HG02973 (cell line): ENCODE measurements around the gene WBP2.
"Not testable (repeated sequence)": the region's sequence is repeated elsewhere in the genome, so short reads cannot be mapped to it uniquely, and the experiment has no call there.

Experiments used
- ATAC-seq: cut with Tn5 transposase; IDR thresholded peaks from one replicate; pipeline ENCODE4 v1.9.1; 2021; ENCODE audit warnings: moderate library complexity; ENCODE audit not compliant: unreplicated experiment

WBP2 gene

DNA sequence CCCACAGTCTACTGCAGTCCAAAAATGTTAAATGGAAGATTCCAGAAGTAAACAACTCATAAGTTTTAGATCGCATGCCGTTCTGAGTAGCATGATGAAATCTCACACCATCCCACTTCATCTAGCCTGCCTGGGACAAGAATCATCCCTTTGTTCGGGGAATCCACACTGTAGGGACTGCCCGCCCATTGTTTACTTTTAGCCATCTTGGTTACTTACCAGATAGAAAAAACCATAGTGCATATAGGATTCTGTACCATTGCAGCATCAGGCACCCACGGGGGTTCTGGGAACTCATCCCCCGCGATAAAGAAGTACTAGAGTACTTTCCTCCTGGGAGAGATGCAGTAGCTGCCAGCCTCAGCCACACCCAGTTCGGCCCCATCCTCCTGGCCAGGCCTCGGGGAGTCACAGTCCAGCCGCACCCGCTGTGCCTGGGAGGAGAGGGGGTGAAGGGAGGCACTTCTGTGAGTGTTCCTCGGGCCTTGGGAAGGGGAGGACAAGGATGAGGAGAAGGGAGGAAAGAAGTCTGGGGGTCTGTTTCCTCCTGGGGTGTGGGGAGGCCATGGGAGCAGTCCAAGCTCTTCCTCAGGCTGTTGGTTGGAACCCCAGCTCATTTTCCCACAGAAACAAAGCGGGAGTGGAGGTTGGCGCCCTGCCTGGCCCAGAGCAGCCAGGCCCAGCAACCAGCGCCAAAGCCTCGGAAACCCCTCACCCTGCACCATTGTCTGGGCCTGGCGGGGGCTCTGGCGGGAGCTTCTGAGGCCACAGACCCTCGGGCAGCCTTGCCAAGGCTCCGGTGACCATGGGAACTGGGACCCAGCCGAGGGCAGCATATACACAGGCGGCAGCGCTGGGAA lies 14.4 kb upstream of the WBP2 start:
- ATAC-seq, result no peak

DNA sequence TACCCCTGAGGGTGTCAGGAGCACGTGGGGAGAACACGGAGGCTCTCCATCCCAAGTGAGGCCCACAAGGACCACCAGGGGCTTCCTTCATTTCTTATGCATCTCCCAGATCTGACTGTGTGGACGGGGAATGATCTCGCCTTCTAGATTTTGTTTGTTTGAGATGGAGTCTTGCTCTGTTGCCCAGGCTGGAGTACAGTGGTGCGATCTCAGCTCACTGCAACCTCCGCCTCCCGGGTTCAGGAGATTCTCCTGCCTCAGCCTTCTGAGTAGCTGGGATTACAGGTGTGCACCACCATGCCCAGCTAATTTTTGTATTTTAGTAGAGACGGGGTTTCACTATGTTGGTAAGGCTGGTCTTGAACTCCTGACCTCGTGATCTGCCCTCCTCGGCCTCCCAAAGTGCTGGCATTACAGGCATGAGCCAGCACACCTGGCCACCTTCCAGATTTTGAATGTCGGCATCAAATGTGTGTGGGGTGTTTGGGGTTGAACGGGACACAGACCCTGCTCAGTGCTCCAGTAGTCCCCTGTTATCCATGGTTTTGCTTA lies 13.7 kb upstream of the WBP2 start:
- ATAC-seq, result not testable (repeated sequence)

DNA sequence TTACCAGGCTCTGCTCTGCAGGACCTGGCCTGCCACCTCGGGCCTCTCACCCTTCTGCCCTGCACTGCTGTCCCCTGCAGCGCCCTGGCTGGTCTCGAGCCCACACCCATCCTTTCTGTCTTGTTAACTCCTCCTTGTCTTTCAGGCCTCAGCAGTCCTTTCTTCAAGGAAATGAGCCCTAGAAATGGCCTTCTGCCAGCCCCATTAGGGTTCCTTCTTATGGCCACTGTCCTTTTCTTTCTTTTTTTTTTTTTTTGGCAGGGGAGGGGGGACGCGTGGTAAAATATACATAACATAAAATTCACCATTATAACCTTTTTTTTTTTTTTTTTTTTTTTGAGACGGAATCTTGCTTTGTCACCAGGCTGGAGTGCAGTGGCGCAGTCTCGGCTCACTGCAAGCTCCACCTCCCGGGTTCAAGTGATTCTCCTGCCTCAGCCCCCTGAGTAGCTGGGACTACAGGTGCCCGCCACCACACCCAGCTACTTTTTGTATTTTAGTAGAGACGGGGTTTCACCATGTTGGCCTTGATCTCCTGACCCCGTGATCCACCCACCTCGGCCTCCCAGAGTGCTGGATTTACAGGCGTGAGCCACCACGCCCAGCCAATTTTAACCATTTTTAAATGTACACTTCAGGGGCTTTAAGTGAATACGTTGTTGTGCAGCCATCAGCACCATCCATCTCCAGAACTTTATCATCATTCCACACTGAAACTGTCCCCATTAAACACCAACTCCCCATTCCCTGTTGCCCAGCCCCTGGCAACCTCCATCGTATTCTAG lies 10.5 kb upstream of the WBP2 start:
- ATAC-seq, result not testable (repeated sequence)

DNA sequence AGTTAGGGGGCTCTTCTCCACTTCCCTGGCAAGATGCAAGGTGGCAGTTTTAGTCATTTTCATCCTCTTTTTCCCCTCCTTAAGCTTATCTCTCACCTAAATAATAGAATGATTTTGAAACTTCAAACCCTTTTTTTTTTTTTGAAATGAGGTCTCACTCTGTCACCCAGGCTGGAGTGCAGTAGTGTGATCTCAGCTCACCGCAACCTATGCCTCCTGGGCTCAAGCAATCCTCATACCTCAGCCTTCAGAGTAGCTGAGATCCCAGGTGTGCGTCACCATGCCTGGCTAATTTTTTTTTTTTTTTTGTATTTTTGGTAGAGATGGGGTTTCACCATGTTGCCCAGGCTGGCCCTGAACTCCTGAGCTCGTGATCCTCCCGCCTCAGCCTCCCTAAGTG lies 9.8 kb upstream of the WBP2 start:
- ATAC-seq, result peak; percentile 6

DNA sequence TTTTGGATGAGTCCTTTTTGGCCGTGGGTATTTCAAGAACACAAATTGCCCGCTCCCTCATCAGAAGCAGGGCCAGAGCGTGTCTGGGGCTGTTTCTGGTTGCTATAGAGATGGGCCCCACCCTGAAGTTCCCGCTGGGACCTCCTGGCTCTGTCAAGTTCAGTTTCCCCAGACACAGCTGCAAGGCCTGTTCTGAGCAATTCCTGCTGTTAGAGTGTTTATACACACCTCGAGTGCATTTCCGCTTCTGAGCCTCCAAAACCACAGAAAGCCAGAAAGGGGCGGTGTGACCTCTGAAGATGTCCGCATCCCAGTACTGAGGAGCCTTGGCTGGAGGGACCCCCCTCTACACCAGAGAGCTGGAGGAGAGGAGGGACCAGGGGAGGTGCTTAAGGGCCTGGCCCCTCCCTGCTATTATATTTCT lies 9.3 kb upstream of the WBP2 start:
- ATAC-seq, result peak; percentile 82

DNA sequence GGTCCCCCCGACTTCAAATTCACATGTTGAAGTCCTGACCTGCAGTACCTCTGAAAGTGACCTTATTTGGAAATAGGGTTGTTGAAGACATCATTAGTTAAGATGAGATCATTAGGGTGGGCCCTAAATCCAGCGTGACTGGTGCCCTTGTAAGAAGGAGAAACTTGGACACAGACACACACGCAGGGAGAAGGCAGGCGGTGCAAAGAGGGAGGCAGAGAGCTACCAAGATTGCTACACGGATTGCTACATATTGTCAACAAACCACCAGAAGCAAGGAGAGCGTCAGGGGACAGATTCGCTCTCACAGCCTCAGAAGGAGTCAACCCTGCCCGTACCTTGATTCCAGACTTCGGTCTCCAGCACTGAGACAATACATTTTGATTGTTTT lies 6.8 kb upstream of the WBP2 start:
- ATAC-seq, result no peak

DNA sequence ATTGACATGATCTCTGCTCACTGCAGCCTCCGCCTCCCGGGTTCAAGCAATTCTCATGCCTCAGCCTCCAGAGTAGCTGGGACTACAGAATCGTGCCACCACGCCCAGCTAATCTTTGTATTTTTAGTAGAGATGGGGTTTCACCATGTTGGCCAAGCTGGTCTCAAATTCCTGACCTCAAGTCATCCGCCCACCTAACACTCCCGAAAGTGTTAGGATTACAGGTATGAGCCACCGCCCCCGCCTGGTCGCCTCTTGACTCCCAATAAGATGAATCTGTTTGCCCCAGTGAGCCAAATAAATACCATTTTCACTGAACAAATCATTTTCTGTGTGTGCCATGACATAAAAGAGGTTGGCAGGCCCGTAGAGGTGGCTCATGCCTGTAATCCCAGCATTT lies 4.2 kb upstream of the WBP2 start:
- ATAC-seq, result not testable (repeated sequence)

DNA sequence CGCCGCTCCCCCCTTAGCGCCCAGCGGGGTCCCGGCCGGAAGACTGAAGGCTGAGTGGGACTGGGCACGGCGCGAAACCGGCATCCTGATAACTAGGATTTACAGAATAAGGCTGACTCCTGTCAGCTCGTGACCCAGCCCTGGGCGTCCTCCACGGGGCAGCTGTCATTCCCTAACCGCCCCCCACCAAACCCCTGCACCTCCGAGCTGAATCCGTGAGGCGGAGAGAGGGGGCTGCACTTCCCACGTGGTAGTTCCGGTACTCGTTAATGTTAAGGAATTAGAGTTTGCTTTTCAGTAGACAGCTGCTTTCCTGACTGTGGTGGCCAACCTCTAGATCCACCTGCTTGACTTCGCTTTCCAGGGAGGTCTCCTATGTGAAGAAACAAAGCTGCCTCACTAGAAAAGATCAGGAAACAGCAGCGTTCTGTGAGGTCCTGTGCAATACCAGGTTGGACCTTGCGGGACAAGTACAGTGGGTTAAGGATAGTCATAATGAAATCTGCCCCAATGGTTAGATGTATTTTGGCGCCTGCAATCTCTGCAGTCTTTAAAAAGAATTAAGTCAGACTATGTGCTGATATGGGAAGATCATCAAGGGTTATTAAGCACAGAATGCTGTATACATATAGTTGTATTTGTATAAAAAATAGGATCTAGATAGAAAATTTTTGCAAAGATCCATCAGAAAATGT lies 1.1 kb upstream of the WBP2 start:
- peak; percentile 28 for ATAC-seq

DNA sequence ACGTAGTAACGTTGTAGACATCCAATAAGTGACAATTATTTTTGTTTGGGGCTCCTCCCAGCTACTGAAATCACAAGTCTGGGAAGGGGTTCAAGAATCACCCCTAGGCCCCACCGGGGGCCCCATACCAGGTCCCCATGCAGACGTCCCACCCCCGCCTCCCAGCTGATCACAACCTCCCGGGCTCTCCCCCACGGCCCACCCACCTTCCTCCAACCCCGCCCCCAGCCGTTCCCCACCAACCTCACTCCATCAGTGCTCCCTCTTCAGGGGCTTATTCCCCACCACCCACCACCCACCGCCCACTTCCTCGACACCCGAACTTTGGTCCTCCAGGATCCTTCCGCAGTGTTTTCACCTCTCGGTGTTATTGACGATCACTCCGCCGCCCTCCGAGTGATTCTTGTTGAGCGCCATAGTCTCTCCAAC lies 240 bp downstream of the WBP2 start:
- ATAC-seq, result no peak

DNA sequence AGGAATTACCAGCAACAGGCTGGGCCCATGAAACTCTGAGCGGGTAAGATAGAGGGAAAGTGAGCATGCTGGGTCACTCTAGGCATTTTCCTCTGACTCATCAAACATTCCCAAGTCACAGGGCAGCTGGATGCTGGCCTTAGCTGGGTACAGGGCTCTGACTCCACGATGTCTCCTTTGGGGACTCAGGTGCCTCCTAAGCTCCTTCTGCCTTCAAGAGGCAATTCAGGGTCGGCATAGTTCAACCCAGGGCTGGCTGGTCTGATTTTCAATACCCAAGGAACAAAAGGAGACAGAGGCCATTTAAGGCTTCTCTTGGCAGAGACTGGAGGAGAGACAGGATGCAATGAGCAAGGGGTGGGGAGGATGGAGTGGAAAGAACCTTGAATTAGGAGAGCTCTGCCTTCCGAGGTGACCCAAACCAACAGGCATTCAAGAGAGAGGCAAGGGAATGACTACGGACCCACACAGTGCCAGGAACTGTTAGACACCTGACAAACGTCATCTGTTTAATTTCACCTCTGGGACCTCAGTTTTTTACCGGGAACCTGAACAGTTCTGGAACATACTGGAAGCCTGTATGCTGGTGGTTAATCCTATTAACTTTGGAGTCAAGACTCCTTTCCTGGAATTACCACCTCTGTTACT lies 910 bp downstream of the WBP2 start:
- ATAC-seq, result no peak

DNA sequence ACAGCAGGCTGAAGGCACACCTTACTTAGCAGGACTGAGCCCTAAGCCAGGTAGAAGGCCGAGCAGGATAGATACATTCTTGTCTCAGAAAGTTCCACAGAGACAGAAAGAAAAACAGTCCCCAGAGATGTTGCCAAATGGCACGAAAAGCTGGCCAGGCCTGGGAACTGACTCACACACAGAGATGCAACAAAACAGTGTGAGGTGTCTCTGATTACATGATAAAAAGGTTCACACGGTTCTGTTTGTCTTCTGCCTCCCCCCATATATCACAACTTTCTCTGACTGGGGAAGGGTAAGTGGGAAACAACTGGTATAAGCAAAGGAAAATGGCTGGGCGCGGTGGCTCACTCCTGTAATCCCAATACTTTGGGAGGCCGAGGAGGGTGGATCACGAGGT lies 1.7 kb downstream of the WBP2 start:
- ATAC-seq, result no peak

DNA sequence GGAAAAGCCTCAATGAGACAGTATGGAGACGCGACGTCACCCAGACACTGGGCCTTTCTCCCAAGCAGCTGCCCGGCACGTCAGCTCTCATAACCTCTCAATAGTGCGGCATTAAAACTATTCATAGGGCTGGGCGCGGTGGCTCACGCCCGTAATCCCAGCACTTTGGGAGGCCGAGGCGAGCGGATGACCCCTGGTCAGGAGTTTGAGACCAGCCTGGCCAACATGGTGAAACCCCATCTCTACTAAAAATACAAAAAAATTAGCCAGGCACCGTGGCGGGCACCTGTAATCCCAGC lies 3.5 kb downstream of the WBP2 start:
- ATAC-seq, result not testable (repeated sequence)

DNA sequence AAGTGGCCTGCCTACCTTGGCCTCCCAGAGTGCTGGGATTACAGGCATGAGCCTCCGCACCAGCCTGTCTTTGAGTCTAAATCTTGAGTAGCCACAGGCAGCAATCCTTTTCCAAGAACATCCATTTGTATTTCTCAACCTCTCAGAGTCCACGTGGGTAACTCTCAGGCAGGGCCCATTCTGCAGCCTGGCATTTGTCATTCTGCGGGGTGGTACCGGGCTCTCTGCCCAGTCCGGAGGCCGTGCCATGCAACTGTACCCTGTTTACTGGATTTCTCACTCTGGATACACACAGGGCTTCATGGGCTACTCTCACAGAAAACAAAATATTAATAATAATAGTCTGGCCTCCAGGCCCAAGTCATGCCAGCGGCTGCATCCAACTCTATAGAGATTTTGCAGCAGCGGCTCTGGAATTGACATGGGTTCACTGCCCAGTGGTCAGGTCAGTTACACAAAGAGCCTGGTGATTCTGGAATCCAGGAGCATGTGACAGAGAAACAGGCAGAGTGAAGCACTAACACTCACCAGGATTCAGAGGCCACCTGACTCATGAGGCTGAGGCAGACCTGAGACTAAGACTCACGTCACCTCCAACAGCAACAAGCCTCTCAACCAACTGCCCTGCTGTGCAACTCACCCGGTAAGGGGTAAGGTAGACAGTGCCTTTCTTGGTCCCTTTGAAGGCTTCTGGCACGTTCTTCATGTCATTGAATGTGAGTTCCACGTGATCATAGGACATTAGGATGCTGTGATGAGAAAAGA lies 4.0 kb downstream of the WBP2 start:
- no peak for ATAC-seq

DNA sequence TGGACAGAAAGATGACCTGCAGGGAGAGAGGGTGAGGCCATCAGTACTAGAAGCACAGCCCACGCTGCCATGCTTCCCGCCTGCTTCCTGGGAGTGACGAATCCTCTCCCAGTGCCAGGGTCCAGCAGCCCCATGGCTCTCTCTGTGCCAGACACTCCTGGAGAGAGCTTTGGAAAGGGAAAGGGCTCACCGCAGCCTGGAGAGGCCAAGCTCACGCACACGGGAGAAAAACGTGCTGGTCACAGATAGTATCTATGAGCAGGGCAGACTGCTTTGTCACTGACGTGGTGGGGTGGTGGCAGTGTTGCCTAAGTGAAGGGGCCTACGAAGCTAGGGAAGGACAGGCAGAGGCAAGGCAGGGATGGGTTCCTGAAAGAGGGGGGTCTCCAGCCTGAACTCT lies 5.4 kb downstream of the WBP2 start:
- no peak for ATAC-seq

DNA sequence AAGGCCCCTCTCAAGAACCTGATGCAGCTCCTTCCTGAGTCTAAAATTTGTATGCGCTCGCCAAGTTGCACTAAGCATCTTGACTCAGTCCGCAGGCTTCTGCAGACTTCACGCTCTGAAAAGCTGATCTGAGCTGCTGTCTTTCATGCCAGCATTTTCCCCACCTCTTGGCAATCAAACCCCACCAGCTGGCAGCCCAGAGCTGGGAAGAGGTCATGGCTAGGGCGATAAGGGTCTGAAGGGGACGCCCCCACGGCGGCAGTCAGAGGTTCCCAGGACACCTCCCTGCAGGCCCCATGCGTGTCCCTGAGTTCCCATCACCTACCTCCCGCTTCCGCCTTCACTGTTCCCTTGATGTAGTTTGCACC lies 5.9 kb downstream of the WBP2 start:
- no peak for ATAC-seq

DNA sequence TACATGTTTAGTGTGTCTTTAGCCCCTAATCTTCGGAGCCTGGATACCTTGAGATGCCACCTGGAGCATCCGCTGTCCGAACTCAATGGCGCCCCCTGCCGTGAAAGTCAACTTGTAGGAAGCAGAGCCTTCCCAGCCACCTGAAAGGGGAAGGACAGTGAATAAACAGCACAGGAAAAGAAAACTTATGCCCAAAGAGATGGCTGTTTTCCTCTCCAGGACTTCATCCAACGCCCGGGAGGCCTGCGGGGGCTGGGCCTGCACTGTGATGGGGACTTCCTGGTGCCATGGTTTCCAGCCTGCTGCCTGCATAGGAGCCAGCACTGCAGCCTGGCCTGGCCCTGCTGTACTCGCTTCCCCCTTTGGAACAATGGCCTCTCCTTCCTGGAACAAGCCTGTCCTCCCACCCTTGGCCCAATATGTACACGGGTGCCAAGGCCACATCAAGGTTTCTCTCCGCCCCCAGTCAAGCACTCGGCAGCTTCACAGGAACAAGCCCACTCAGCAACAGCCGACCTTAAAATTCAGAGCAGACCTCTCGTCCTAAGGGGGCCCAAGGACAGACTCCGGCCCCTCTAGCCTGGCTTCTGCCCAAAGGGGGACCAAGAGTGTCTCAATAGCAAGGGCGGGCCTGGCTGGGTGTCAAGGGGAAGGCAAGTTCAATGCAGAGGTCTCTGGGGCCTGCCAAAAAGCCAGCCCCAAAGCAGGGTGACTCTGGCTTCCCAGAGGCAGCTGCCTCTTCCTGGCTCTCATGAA lies 6.4 kb downstream of the WBP2 start:
- no peak for ATAC-seq

DNA sequence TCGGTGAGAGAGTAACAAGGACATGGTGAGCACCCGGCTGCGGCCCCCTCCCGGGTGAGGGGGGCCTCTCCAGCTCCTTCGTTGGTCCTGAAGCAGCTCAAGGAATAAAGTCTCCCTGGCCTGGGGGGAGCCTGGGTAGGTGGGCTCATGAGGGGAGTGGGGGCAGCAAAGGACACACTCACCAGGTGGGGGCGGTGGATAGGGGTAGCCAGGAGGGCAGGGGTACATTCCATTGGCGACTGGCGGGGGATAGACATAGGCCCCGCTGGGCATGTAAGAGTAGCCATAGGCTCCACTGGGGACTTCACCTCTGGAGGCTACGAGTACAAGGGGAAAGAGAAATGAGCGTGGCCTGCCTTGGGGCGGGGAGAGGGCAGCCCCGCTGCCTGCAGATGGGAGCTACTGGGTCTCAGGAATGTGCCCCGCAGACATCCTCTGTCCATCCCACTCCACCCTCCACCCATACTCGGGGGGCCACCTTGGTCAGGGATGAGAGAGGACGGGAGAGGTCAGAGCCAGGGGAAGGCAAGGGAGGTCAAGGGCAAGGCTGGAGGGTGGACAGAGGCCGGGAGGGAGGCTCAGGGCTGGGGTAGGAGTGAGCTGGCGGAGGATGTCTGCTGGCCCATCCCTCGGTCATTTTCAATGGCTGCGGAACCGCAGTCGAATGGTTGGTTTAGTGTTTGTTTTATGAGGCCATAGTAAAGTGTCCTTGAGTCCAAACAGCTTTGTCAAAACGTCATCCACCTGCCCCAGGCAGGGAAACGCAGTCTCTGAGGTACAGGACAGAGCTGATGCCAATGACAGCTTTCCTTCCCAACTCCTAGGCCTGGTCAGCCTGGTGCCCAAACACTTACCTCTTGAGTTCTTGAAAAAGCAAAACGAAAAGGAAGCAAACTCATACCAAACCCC lies 7.3 kb downstream of the WBP2 start:
- ATAC-seq, result no peak
